Superior temporal gyrus (tissue), 1 donor: ENCODE measurements around the gene ITIH4.
"Not testable (repeated sequence)": the region's sequence is repeated elsewhere in the genome, so short reads cannot be mapped to it uniquely, and the experiment has no call there.

Source experiments
- DNase-seq: peaks from one replicate; pipeline ENCODE4 v3.0.0-alpha.2; 2016; ENCODE audit errors: extremely low spot score

The ITIH4 gene

DNA sequence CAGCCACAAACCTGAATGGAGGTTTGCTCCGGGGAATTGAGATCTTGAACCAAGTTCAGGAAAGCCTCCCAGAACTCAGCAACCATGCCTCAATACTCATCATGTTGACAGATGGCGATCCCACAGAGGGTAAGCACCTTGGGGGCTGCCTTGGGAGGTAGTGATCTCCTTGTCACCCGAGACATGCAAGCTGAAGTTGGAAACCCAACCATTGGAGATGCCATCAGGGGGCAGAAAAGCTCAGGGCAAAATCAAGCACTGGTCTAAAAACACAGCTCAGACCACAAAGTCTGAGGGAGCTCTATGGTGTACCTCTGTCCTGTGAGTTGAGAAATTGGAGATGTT, 47.3 kb downstream of the ITIH4 start:
- no peak for DNase-seq

DNA sequence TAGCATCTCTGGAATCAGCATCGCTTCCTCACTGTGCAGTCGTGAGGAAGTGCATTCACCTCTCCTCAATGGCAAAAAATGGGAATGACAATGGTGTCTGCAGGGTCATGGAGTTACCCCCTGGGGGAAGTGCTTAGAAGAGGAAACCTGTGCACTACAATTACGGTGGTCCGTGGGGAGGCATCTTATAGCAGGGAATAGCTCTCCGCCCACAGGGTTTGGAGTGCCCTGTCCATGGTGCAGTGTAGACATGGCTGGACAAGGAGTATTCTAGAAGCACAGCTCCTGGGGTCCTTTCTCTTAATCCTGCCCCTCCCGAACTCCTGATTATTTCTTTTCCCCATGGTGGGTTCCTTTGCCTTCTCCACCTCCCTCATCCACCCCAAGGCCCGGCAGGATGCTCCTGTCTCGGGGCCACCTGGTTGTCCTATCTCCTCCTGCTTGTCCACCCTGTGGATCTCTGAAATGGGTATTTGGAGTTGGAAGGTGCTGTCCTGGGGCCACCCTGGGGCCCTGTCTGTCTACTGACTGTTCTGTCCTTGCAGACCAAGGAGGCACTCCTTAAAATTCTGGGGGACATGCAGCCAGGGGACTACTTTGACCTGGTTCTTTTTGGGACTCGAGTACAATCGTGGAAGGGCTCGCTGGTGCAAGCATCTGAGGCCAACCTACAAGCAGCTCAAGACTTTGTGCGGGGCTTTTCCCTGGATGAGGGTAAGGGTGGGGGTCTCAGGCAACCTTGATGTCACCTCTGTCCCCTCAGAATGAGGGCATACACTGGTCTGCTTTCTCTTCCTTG, 47.9 kb downstream of the ITIH4 start:
- no peak for DNase-seq

DNA sequence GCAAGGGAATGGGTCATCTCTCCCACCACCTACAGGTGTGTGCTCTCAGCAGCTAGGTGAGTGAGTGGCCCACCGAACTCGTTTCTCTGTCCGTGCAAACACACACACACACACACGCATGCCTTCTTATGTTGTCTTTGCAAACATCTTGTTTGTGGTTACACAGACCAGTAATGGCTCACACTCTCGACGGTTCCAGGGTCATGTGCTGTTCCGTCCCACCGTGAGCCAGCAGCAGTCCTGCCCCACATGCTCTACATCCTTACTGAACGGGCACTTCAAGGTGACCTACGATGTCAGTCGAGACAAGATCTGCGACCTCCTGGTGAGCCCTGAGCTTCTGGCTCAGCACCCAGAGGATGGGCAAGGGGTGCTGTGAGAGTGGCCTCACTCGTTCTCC, 48.7 kb downstream of the ITIH4 start:
- DNase-seq, result no peak

DNA sequence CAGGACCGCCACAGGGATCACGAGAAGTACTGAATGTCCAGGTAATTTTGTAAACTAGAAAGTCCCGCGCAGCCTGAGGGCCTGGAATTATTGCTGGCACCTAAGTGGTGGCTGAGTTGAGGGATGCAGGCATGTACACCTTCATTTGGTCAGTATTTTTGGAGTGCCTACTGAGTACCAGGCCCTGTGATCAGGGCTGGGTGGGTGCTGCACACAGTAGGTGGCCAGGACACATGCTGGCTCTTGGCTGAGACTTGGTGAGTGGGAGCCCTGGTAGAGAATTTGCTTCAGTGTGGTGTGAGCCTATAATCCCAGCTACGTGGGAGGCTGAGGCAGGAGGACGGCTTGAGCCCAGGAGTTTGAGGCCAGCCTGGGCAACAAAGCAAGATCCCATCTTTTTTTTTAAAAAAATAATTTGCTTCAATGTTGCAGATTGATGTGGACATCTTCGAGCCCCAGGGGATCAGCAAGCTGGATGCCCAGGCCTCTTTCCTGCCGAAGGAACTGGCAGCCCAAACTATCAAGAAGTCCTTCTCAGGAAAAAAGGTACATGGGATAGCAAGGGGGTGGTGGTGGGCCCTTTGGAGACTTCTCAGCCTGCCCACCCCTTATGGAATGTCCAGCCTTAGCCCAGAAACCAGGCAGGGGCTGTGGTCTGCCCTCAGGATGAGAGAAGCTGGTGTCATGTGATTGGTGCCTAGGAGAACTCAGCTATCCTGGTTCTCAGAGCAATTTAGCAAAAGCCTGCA, 50.5 kb downstream of the ITIH4 start:
- no peak for DNase-seq

DNA sequence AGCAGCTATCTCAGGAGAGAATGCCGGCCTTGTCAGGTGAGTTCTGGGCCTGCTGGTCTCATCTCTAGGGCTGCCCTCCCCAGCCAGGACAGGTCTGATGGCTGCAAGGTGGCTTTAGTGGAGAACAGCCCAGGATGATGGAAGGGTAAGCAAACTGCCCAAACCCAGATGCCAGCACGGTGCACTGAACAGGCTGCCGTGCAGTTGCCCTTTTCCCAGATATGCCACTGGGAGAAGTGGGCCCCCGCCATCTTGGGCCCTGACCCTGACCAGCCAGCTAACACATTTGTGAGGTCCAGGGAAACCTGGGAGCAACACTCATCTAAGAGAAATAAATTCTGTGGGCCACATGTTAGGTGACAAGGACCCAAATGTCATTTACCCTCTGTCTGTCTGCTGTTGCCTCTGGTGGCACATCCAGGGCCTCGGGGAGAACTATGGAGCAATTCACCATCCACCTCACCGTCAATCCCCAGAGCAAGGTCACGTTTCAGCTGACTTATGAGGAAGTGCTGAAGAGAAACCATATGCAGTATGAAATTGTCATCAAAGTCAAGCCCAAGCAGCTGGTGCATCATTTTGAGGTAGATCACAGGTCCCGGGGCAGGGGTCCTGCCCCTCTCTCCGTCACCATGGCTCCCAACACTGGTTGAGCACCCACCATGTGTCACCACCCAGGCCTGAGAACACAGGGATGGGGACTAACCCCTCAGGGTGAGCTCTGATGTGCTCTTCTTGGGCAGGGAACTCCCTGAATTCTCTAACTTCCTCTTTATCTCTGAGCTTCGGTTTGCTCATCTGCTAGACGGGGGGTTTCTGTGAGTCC, 51.2 kb downstream of the ITIH4 start:
- DNase-seq, result no peak

DNA sequence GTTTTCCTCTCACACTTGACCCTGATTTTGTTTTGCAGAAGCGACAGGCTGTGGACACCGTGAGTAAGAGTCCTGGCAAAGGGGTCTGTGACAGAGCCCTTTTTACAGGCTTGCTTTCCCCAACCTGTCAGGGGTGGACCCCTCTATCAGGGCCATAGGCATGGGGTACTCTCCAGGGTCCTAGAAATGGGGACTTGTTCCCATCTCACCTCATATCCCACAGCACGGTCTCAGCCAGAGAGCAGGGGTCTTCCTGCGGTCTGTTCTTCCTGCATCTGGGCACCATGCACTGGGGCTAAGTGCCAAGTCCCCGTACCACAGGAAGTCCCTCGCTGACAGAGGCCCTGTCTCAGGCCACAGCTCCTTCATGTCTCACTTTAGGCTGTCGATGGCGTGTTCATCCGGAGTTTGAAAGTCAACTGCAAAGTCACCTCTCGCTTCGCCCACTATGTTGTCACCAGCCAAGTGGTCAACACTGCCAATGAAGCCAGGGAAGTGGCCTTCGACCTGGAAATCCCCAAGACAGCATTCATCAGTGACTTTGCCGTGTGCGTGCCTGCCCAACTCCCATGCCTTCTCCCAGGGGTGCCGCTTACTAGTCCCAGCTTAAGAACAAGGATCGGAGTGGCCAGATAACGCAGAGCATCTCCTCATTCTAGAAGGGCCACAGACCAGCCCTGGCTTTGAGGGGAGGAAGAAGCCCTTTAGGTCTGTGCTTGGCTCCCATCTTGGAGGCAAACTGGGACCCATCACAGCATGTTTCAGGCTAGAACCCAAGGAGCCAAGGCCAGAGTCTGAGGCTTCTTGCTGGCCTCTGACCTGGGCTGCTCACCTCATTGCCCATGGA, 52.3 kb downstream of the ITIH4 start:
- DNase-seq, result no peak

DNA sequence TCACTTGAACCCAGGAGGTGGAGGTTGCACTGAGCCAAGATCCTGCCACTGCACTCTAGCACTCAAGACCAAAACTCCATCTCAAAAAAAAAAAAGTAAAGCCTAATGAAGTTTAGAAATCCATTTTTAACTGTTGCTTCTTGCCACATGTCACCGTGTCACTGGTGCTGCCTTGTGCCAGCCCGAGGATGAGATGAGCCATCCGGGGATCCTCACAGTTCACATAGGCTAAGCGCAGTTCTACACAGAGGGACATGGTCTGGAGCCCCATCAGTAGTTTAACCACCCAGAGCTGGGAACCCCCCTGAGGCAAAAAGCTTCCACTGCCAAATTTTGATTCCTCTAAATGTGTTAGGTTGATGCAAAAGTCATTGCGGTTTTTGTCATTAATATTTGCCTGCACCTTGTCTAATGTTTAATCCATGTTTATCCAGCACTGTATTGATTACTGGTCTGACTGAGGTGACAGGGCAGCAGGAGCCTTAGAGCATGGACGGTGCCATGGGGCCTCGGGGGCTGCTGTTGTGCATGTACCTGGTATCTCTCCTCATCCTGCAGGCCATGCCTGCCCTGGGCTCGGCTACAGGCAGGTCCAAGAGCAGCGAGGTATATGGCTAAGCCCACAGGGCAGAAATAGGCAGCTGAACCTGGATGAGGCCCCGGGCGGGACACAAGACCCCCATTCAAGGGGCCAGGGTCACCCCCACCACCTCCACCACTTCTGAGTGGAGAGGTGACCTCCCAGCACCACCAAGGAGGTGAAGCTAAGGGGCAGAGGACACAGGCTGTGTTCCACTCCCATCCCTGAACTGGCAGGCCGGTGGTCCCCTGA, 53.1 kb downstream of the ITIH4 start, which contains the start of gene ITIH1:
ITIH1 (plus strand) TSS at position 473 of the 832 bp plus-strand sequence; CDS start at position 490, 17 bp downstream.
- DNase-seq, result no peak

DNA sequence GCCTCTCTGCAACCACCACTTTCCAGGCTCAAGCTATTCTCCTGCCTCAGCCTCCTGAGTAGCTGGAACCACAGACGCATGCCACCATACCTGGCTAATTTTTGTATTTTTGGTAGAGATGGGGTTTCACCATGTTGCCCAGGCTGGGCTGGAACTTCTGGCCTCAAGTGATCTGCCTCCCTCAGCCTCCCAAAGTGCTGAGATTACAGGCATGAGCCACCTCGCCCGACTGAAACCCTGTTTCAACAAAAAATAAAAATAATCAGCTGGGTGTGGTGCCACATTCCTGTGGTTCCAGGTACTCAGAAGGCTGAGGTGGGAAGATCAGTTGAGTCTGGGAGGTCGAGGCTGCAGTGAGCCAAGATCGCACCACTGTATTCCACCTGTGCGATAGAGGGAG, 54.0 kb downstream of the ITIH4 start:
- not testable (repeated sequence) for DNase-seq

DNA sequence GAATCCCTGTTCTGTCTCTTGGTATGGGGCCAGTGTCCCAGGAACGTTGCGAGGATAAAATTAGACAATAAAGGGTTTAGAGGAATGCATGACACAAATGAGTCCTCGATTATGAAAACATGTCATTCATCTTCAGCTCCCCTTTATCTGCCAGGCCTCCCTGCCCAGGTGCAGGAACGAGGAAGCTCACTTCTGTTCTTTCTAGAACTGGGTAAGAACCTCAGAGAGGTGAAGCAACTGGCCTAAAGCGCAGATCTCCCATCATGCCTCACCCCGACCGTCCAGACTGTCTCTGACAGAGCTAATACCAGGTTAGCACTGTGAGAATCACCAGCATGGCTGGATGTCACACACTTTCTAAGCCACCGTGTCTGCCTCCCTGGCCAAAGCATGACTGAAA, 54.6 kb downstream of the ITIH4 start:
- DNase-seq, result no peak

DNA sequence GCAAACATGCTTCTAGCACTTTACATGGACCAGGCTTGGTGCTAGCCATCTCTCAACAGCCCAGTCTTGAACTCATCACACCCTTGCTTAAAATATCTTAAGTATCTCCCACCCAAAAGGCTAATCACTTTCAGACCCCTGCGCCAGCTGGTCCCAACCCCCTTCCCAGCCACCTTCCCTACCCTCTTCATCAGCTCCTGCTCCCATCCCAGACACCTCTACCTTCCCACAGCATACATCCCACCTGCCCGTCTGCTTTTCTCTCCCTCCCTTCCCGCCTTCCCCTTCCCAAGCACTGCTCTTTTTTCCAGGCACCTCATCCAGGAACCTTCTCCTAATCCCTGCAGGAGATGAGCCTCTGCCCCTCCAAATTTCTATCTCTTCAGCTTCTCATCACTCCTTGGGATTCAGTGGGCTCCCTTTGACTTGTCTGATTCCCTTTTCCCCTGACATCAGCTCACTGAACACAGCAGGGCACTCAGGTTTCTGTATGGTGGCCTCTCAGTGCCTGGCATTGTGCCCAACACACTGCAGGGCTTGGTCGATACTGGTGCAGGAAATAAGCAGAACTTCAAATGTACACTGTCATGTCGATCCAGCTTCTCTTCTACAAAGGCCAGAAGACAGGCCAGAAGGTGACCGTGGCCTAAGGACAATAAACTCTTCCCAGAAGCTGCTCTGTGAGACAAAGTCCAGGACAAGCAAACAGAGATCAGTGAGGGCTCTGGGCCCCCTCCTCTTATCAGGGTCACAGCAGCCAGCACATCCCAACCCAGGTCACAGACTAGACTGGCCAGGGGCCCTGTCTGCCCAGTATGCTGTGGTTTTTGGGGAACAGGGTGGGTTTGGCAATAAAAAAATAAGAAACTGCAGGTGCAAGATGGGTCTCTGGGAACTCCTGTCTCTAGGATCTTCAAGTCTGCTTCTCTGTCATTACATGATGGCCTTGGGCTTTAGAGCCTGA, 55.3 kb downstream of the ITIH4 start:
- DNase-seq, result no peak

DNA sequence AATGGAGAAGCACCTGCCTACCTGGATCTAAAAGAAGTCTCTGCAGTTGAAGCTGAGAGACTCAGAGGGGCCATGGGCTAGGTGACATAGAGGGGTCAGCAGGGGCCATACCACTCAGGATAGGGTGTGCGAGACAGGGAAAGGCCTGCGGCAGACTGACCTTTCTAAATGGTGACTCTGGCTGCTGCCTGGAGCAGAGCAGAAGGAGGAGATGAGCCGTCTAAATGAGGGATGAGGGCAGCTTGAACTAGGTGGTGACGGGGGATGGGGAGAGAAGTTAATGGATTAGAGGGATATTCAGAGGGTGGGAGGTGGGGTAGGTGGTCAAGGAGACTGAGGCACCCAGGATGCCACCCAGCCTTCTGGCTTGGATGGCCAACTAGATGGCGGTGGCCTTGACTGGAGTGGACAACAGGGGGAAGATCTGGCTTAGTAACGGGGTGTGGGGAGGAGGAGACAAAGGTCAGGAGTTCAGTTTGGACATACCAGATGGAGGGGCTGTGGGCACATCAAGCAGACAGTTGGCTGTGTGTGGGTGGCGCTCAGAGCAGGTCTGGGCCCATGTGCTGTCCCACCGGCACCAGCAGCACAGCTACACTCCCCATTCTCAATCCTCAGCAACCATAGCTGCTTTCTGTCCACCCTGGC, 56.3 kb downstream of the ITIH4 start:
- DNase-seq, result no peak

DNA sequence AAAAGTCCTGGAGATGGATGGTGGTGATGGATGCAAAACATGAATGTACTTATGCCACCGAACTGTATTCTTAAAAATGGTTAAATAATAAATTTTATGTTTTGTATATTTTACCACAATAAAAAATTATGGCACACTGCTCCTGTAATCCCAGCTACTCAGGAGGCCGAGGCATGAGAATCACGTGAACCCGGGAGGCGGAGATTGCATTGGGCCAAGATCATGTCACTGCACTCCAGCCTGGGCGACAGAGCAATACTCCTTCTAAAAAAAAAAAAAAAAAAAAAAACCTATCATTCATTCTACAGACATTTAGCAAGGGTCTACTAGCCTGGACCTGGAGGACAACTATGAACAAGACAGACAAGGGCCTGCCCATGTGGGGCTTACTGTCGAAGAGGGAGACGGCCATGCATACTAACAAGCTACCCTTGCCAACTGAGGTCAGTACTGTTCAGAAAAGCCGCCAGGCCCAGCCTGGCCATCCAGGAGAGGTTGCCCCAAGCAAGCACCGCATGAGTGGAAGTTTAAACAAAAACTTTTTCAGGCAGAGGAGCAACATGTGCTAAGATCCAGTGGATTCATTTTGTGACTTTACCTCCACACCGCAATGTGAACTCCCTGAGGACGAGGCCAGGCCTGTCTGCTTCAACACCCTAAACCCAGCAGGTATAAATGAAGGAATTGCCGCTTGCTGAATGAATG, 57.0 kb downstream of the ITIH4 start:
- no peak for DNase-seq

DNA sequence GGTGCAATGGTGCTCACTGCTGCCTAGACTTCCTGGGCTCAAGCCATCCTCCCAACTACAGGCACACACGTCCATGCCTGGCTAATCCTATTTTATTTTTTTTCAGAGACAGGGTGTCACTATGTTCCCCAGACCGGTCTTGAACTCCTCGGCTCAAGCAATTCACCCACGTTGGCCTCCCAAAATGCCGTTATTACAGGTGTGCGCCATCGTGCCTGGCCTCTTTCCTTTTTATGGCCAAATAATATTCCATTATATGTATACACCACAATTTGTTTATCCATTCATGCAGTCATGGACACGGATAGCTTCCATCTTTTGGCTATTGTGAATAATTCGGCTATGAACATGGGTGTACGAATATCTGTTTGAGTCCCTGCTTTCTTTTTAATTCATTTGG, 58.8 kb downstream of the ITIH4 start:
- no peak for DNase-seq

DNA sequence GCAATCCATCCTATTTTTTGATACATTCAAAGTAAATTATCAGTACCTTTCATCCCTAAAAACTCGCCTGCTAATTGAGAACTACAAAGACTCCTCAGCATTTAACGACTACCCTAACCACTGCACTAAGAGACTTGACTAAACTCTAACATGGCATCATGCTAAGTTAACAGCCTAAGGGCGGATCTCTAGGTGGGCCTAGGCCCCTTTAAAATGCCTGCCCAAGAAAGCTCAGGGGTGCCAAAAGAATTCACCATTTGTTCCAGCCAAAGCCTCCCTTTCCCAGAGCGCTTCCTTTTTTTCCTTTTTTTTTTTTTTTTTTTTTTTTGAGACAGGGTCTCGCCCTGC, 59.2 kb downstream of the ITIH4 start:
- DNase-seq, result no peak

DNA sequence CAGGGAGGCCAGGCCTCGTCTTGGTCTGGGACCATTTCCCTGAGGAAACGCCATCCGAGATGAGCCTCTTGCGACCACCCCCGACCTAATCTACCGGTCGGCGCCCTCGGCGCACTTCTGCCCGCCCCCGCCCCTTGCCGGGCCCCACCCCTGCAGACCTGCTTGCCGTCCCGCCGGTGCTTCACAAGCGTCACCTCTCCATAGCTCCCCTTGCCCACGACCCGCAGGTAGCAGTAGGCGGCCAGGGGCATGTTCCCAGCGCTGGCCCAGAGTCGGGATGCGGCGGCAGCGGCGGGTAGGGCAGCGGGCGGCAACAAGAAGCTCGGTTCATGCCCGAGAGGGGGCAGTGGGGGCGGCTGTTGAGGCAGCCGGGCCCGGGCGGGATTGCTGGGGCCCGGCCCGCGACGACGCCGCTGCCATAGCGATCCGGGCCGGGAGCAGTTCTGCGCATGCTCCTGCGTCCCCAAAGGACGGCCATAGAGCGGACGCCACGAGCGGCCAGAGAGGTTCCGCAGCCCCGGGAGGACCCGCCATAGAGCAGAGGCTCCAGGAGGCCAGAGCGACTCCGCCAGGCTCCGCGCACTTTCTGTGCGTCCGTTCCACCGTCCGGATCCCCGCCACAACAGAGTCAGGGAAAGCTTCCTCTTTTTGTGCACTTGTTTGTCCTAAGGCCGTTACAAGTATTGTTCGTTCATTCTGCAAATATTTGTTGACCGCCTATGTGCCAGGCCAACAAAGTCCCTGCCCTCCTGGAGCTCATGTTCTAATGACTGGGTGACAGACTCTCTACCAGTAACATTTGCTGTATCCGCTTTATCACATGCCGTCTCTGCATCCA, 59.8 kb downstream of the ITIH4 start, which contains the start of gene NEK4:
NEK4 (minus strand) TSS at position 445 of the 838 bp plus-strand sequence; CDS start at position 251, 194 bp downstream.
- peak; percentile 94 for DNase-seq

DNA sequence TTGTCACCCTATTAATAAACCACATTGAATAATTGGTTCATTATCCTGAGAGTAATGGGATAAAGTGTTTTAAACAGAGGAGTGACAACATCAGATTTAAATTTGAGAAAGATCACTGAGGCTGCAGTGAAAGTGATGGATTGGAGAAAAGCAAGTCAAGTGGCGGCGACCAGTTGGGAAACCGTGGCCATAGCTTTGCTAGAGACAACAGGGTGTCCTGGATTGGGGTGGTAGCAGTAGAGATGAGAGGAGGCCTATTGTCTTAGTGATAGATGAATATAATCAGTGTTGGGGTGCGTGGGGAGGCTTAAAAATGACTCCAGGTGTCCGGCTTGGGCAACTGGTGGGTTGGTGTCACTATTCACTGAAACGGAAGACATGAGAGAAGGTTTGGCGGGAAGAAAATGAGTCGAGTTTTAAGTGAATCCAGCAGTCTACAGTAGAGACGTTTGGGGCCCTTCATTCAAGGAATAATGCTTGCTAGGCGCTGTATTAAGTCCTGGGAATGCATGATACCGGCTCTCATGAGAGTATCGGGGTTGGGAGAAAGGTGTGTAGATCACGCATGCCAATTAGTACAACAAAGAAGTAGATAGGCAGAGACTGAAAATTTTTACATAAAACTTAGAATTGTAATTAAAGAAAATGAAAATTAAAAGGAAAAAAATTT, 60.6 kb downstream of the ITIH4 start:
- no peak for DNase-seq

DNA sequence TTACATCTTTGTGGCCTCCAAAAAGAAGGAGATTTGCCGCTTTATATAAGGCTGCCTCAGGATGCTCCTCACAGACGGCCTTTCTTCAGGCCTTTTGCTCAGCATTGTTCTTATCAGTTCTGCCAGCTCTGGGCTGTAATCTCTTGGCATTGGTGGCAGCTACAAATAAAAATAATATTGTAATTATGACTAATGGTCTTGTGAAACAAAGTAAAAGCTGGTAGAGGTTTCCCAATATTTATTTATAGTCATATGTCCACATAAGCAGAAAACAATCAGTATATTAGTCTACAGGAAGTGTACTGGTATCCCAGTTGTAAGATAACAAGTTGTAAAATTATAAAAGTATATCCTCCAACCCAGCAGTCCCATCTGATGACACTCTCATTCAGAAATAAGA, 67.0 kb downstream of the ITIH4 start:
- DNase-seq, result no peak
